ENCODE data around the gene NNMT.

The NNMT gene

GRCh38 chr11:114283422-114283821, 12.8 kb upstream of the NNMT start:
- no peak overlapping the region for H3K4me3 ChIP-seq (replicated peaks; ENCODE audit: low read depth, low read length)
- no peak for DNase-seq (ENCODE audit: low read depth)
- no peak for TF ChIP-seq CTCF (IDR thresholded peaks at IDR 0.05; ENCODE audit: low read length, missing control alignments)

- TF ChIP-seq CTCF (IDR thresholded peaks at IDR 0.05; ENCODE audit: low read length, missing control alignments): no peak
- DNase-seq (ENCODE audit: low read depth): no peak
- no peak overlapping the region for H3K4me3 ChIP-seq (replicated peaks; ENCODE audit: low read depth, low read length)
These were observed 12.2 kb upstream of the NNMT start for GRCh38 chr11:114284021-114284420.

DNA sequence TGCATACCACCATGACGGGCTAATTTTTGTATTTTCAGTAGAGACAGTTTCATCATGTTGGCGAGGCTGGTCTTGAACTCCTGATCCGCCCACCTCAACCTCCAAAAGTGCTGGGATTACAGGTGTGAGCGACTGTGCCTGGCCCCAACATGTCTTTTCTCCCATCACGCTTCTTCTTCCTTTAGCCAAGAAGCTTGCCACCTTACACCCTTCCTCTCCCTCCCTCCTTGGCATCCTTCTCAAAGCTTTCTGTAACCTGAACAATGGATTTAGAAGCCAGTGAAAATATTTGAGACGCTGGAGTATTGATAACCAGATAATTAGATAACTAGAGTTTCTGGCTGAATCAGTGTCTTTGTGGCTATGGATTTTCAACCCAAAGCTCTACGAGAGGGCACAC, 11.3 kb upstream of the NNMT start:
- no peak overlapping the region for H3K4me3 ChIP-seq (replicated peaks; ENCODE audit: low read depth, low read length)
- no peak for TF ChIP-seq CTCF (IDR thresholded peaks at IDR 0.05; ENCODE audit: low read length, missing control alignments)
- no peak for DNase-seq (ENCODE audit: low read depth)

GRCh38 chr11:114285599-114285998, 10.6 kb upstream of the NNMT start:
- TF ChIP-seq CTCF (IDR thresholded peaks at IDR 0.05; ENCODE audit: low read length, missing control alignments): no peak
- no peak overlapping the region for H3K4me3 ChIP-seq (replicated peaks; ENCODE audit: low read depth, low read length)
- DNase-seq (ENCODE audit: low read depth): peak; percentile 65

- TF ChIP-seq CTCF (IDR thresholded peaks at IDR 0.05; ENCODE audit: low read length, missing control alignments): no peak
- DNase-seq (ENCODE audit: low read depth): no peak
- H3K4me3 ChIP-seq (replicated peaks; ENCODE audit: low read depth, low read length): no peak overlapping the region
These were observed 10.0 kb upstream of the NNMT start for GRCh38 chr11:114286229-114286628.

- TF ChIP-seq CTCF (IDR thresholded peaks at IDR 0.05; ENCODE audit: low read length, missing control alignments): no peak
- H3K4me3 ChIP-seq (replicated peaks; ENCODE audit: low read depth, low read length): no peak overlapping the region
- no peak for DNase-seq (ENCODE audit: low read depth)
These were observed 9.0 kb upstream of the NNMT start for GRCh38 chr11:114287154-114287553.

DNA sequence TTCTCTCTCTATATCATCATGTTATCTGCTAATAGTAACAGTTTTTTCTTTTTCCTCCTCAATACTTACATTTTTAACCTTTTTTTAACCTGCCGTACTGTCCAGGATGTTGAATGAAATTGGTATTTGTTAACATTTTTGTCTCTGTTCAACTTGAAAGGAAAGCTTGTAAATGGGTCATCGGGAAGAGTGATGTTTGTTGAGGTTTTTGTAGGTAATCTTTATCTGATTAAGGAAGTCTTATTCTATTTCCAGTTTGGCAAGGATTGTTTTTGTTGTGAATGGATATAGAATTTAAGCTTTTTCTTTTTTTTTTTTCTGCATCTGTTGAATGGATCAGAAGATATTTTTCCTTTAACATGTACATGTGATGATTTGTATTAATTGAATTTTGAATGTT, 8.1 kb upstream of the NNMT start:
- no peak overlapping the region for H3K4me3 ChIP-seq (replicated peaks; ENCODE audit: low read depth, low read length)
- no peak for DNase-seq (ENCODE audit: low read depth)
- no peak for TF ChIP-seq CTCF (IDR thresholded peaks at IDR 0.05; ENCODE audit: low read length, missing control alignments)
